Stimulated activated CD4-positive, alpha-beta T cell treated with anti-CD3 and anti-CD28 coated beads, Interleukin-12 subunit alpha, Interleukin-12 subunit beta, amount 100 ng/mL, for 24 hours (primary cell): ENCODE measurements around the gene ANGPTL2.

Source experiments
- DNase-seq, 2 experiments: peaks; one replicate each; pipeline ENCODE4 v3.0.0-alpha.2; 2020; ENCODE audit warnings: low read depth in 2 of 2

ANGPTL2 gene

DNA sequence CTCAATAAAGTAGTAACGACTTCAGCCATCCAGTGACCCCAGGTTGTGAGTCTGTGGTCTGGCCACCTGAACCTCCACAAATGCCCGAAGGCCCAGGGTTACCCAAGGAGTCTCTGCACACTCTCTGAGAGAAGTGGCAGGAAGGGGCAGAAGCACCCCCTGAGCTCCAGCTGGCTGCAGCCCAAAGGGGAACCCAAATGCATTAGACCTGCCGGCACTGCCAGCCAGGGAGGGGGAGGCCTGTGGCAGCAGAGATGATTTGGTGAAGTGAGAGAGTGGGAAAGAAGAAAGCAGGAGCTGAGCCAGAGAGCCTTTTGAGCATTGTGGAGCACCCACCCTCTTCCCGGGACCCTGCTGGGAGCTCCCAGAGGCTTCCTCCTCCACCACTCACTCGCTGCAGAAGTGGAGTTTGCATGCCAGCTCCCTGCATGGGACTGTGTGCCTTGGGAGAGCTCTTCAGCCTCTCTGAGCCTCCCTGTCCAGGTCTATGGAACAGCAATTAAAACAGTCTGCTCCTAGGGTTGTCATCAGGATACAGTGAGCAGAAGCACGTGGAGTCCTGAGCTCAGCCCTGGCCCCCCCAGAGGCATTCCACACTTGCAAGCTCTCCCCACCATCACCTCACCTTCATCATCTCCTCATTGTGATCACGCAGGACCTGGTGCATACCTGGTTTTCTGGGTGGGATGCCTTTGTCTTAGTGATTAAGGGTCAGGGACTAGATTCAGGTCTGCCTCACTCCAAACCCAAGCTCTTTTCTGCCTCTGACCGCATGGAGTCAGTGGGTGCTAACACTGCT is 13.8 kb upstream of the ANGPTL2 start:
- DNase-seq, result no peak

DNA sequence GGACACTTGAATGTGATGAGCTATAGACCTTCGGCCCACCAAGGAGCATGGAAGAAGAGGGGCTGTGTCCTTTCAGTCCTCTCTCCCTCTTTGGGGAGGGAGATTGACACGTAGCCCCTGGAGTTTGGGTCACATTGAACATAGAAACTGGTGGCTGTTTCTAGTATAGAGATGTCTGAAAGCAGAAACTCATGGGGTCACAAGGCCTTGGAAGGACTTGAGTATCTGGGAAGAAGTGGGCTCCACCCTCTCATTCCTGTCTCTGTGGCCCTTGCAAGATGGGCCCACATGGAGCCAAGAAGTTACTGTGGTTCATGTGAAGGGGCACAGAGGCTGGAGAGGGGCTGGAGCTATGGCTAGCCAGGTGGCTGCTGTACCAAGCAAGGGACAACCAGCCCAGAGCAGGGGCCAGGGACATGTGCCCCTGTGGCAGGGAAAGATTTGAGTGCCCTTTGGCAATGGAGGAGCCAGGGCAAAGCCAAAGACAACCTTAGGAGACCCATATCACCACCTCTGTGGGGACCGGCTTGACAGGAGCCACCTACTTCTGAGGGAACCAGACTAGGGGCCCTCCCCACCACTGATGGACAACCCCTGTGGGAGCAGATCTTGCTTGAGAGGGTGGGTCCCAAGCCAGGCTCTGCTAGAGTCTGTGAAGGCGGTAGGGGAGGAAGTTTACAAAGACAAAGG is 12.8 kb upstream of the ANGPTL2 start:
- DNase-seq, result no peak

DNA sequence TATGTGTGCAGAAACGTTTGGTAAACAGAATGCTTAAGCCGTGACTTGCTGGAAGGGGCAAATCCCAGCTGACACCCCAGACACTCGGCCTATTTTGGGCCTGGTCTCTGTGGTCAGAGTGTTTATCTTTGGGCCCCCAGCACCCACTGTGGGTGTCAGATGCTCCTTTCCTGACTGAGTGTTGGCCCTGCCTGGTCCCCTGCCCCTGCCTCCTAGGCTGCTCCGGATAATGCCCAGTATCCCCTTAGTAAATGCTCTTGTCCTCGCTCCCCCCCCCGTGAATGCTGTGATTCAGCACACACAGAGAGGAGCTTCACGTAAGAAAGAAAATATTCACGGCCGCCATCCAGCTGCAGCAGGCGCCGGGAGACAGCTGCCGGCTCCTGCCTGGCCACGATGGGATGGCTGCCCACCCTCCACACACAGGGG is 11.3 kb upstream of the ANGPTL2 start:
- DNase-seq, result no peak

DNA sequence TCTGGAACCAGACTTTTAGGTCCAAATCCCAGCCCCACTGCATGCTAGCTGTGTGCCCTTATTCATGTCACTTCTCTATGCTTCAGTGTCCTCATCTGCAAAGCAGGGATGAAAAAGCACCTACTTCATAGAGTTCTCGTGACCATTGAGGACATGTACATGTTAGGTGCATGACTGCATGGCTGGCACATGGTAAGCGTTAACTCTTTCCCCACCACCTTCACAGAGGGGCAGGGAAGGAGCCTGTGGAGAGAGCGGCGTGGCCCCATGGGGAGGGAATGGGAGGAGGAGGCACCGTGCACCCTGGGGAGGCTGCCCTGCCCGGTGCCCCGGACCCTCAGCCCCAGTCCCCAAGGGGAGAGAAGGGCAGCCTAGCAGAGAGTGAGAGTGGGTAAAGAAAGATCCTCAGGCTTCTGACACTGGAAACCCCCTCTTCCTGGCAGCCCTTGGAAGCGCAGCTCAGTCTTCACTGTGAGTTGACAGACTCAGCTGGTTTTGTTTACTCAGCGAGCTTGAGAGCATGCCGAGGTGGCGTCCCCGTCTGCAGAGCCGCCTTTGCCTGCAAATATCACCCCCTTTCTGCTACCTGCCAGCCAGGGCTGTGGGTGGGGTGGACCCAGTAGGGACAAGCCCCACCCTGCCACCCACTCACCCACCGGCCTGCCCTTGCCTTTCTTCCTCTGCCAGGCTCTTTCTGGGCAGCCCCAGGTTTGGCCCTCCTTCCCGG is 10.6 kb upstream of the ANGPTL2 start:
- DNase-seq, result no peak

DNA sequence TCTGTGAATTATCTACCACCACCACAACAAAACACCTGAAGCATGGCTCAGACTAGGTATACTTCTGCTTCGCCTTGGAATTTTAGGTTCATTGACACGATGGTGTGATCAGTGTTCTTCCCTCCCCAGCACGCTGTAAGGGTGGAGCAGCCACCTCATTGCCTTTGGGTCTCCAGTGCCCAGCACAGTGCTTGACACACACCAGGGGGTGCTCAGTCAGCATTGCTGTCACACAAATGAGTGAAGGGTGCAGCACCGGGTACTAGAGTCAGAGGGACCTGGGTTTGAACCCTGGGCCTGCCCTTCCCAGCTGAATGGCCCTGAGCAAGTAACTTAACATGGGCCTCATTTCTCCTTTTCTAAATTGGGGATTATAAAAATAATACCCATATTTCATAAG is 9.9 kb upstream of the ANGPTL2 start:
- no peak for DNase-seq

DNA sequence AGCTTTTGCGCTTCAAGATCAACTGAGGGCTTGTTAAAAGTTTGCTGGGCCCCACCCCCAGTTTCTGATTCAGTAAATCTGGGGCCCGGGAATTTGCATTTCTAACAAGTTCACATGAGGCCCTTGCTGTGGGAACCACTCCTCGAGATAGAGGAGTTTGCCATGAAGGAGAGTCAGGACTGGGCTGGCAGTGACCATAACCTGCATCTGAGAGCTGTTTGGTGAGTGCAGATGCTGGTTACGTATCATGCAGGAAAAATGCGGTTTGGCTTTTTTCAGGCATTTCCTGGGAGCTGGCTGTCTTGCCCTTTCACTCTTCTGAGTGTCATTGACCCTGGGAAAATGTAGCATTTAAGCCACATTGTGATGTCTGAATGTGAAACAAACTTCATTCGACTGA is 9.4 kb upstream of the ANGPTL2 start:
- no peak for DNase-seq

DNA sequence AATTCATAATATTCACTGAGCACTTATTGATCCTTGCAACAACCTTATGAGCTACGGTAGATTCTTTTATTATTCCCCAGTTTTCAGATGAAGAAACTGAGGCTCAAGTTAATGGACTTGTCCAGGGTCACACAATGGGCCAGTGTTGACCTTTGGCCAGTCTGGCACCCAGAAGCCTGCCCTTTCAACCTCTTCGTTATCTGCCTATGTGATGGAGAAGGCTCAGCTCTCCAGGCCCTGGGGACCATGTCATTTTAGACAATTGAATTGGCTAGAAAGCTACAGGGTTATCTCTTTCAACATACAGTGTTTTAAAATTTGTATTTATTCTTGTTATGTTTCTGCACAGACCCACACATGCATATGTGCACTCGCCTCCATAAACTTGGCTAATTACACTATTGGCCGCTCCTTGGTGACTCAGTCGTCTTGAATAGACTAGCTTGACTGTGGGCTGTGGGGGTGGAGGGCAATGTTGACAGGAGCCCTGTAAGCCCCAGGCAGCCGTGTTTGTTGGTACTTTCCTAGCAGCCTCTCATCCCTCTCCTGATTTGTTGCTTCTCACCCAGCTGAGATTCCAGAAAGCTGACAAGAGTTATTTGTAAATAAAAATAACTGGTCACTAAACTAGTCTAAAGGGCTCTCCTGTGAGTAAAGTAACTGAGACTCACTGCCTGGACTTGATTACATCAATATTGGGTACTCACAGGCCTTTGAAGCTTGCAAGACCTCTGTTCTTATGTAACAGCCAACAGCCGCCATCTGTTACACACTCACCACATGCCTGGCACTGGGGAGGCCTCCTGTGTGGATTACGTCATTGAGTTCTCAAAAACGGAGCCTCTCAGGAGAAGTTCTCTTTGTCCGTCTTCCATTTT is 8.5 kb upstream of the ANGPTL2 start:
- DNase-seq, result no peak

DNA sequence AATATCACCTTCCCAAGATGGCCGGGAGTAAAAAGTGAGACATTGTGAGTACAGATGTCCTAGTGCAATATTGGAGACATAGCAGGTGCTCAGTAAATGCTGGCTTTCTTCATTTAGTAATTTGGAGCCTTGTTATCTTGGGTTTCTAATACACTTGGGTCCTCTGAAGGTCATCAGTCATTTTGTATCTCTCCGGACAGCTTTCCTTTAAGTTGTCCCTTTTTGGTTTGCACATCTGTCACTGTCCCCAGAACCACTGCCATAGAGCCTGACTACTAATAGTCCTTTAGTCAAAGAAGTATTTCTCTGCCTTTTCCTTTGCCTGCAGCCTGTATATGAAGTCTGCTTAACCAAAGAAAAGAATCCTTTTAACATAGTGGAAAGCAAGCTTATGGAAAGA is 7.8 kb upstream of the ANGPTL2 start:
- no peak for DNase-seq

DNA sequence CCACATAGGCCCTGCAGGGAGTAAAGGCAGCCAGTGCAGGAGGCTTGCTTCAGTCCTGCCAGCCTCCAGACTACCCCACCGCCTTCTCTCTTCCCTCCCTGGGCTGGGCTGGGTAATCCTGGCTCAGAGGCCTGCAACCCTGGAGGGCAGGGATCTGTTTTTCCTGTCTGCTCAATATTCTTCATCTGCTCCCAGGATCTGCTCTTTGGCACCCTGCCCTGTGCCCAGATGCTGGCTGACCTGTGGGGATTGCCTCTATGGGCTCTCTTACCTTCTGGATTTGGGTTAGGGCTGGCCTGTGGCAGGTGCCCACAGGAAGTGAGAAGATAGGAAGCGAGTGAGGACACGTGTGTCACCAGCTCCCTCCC is 7.3 kb upstream of the ANGPTL2 start:
- DNase-seq, result no peak

DNA sequence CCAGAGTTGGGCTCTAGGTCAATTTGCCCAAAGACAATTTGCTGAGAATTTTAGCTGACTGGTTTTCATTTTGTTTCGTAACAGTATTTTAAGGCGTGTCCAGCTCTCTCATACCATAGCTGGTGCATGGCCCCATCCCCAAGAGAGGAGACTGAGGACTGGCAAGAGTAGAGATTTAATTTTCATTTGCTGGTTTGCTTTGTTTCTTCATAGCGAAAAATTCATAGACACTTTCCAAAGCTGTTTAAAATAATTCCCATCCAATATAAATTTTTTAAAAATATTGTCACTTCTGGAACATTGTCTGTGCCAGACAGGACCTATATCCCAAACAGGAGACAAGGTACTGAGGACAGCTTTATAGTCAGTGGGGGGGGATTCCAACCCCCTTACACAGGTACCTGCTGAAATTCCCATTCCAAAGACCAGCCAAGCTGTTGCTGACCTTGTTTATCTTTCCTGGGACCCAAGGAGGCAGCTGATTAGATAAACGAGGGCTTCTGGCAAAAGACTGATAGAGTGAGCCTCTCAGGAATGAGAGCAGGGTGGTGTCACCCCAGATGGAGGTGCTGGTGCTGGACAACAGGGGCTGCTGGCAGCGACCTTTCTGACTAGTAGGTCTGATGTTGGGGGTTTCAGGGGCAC is 6.8 kb upstream of the ANGPTL2 start:
- DNase-seq, result no peak

DNA sequence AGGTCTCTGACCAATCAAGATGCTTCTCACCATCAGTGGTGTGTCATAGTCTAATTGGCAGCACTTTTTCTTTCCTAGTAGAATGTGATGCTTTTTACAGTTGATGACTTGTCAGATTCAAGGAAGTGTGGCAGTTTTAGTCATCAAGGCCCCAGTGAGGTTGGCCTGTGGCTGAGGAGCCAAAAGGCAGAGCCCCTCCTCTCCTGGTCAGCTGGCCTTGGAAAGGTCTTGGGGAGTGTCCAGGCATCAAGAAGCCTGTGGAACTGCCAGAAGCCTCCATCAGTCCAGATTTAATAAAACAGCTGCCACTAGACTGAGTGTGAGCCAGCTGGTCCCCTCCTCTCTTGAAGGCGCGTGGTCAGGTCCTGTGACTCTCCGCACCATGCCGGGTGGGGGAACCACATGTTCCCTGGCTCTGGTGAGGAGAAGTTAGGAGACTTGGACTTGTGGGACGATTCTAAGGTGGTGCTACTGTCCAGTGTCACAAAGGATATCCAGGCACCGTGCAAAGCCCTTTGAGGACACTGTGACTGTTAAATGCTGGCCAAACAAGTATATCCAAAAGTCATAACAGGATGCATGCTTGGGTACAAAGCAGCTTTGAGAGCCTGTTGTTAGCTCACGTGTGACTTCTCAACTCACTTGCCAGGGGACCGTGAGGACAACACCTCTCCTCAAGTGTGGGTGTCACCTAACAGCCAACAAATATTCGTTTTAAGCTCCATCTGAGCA is 6.1 kb upstream of the ANGPTL2 start:
- no peak for DNase-seq

DNA sequence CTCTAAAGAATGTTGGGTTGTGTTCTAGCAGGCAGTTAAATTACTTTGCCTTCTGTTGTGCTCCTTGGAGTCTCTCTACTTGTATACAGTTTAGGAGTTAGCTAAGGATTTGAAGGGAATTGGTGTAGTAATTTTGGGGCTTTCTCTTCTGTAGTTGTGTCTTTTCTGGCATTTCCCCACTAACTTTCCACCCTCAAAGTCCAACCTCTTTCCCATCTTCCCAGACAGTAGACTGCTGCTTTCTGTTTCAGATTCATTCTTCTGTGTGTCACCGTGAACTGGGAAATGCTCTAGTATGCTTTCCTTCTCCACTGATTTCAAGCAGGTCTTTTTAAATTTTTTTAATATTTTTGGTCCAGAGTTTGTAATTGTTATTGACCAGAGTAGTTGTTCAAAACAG is 4.5 kb upstream of the ANGPTL2 start:
- DNase-seq, result no peak

DNA sequence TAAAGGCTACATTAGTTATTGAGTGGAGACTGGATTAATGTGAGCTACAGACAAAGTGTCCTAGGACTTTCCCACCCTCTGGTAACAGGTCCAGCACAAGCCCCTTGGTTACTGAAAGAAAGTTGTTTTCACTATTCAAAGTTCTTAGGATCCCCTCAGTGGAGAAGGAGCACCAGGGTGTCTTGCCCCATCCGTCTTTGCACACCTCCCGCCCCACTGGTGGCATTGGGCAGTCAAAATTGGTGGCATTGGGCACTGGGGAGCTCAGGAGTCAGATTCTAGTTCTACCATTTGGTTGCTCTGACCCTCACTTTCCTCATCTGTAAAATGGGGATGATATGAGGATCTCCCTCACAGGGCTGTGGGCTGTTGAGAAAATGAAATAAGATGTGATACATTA is 2.4 kb upstream of the ANGPTL2 start:
- DNase-seq, result no peak

DNA sequence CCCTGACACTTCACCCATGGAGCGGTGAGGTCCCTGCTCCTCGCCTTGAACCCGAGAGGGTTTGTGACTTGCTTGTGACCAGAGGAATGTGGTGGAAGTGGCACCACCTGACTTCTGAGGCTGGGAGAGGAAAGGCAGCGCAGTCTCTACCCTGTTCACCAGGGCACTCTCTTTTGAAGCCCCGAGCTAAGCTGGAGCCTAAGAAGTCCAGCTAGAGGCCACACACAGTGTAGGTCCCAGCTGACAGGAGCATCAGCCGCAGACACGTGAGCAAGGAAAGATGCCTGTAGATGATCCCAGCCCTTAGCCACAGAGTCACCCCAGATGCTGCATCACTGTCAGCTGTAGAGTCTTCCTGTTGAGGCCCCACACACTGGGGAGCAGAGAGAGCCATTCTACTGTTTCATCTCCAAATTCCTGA is 1.7 kb upstream of the ANGPTL2 start:
- DNase-seq, result no peak

DNA sequence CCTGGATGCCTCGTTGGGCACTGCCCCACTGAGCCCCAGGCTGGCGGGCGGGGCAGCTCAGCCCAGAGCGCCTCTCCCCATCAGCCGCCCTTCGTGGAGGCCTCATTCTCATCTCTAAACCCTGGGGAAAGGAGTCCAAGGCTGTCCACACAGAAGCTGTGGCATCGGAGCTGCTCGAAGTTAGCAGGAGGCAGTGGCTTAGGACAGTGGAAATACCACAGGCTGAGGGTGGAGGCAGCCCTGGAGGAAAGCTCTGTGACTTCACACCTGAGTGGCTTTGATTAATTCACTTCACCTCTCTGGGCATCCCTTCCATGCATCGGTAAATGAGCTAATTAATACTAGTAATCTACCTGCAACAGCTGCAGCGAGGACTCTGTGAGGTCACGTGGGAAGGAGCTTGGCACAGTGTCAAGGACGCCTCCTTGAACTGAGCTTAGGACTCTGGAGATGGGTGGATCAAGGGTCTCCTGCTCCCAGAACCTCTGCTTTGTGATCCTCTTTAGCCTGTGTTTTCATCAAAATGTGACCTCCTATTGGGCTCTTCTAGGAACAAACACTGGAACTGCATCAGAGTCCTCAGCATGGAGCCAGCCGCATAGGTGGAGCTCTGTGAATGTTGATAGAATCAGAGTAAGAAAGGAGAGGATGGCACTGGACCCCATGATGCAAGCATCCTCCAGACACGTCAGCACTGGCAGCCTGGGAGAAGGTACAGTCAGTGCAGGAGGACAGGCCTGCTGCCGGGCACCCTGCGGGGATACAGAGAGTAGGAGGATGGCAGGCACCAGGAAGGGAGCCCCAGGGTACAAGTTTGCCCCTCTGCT is 842 bp upstream of the ANGPTL2 start:
- DNase-seq, result no peak

DNA sequence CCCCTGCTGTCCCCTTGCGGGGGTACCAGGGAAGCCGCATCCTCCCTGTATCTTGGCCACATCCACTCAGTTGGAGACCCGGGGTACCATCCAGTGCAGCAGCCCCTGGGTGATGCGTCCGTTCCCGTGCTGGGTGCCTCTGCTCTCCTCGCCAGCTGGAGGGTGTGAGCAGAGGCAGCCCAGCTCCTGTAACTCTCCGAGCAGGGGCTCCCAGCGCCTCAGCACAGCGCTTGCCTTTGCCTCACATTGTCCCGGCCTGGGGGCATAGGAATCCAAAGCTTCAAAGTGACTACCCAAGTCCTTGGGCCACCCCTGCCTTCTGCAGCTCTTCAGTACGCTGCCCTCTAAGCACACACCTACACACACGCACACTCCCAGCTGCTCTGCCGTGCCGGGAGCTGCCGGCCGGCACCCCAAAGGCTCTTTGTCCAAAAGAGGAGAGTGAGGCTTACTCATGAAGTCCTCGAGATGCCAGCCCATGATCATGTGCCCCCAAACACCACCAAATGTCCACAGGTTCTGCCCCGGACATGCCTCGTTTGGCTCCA is 733 bp downstream of the ANGPTL2 start:
- DNase-seq, result no peak

DNA sequence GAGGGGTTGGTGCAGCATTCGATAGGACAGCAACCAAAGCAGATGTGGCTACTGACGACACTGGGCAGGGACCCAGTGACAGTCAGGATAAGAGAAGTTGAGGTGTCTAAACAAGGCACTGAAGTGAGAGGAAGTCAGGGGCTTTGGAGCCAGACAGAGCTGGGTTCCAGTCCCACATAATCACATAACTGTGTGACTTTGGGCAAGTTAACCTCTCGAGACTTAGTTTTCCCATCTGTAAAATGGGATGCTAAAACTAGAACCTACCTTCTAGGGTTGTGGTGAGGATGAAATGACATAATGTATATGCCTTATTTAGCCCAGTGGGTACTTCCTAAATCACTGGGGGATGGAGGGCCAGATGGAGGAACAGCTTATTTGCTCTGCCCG is 3.1 kb downstream of the ANGPTL2 start:
- no peak for DNase-seq

DNA sequence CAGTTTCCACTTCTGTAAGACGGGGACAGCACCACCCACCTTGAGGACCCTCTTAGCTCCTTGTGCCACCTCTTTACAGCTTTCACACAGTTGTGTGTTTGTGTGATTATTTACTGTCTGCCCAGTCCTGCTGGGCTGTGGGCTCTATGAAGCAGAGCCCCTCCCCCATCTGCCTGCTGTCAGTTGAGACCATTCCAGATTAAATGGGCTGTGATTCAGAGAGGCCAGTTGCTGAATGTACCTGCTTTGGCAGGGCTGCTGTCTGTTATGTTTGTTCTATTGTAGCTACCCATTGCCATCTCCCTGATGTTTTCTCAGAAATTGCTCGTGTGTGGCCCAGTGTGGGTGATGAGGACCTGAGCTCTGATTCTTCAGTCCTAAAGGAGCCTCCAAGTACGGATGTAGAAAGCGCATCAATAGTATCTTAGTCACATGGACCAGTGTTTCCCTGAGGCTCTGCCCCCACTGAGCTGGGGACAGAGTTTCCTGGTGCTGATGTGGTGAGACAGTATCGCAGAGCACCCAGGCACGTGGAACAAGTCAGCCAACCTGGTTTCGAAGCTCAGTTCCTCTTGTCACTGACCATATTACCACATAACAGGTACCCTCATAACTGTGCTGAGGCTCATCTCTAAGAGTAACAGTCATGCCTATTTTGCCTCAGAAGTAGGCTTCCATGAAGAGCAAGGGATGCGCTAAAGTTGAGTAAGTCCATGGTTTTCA is 3.7 kb downstream of the ANGPTL2 start:
- no peak for DNase-seq

DNA sequence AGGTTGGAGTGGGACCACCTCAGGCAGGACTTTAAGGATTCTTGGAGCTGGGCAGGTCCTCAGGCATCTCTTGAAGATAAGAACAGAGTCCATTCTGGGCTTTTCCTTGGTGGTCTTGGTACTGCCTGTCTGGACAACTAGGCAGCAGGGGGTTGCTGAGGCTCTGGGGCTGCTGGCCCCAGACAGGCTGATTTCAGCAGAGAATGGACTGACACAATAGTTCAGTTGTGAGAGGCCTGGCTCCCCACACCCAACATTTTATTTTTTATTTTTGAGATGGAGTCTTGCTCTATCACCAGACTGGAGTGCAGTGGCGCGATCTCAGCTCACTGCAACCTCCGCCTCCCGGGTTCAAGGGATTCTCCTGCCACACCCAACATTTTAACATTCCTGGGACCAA is 4.6 kb downstream of the ANGPTL2 start:
- no peak for DNase-seq
